Calu3 (cell line): ENCODE results near the gene LHX3. TPM values are rescaled to one million over a fixed set of nuclear protein-coding genes. Genes with fewer than 3 reads are reported as not detected.
A peak's percentile ranks its signal among the peaks of the same experiment; 100 is the strongest.

Experiments
- BruUV-seq: library from RNA; stranded (reverse); fragments of 400-500 nt; replicated peaks from 2 replicates; lab custom pipeline; 2021; lab: Mats Ljungman, UMichigan
- CTCF ChIA-PET: fragments of 300-600 bp; sonication (Branson Sonifier 250); formaldehyde crosslinking; loops from one replicate; lab custom pipeline; 2022; ENCODE audit warnings: antibody characterized with exemption; lab: Charles Lee
- DNase-seq: peaks from one replicate; pipeline ENCODE4 v3.0.0; 2022
- H3K27ac Mint-ChIP-seq: one replicate; pipeline ENCODE4 v1.8.0; 2022; ENCODE audit warnings: mixed read lengths; ENCODE audit not compliant: unreplicated experiment
- H3K27me3 Mint-ChIP-seq: one replicate; pipeline ENCODE4 v1.8.0; 2022; ENCODE audit warnings: mixed read lengths; ENCODE audit not compliant: unreplicated experiment
- H3K36me3 Mint-ChIP-seq: one replicate; pipeline ENCODE4 v1.8.0; 2022; ENCODE audit warnings: mild to moderate bottlenecking, moderate library complexity, mixed read lengths; ENCODE audit not compliant: insufficient read depth, unreplicated experiment
- H3K4me1 Mint-ChIP-seq: one replicate; pipeline ENCODE4 v1.8.0; 2022; ENCODE audit warnings: mild to moderate bottlenecking, low read depth, mixed read lengths; ENCODE audit not compliant: unreplicated experiment
- H3K4me3 Mint-ChIP-seq: one replicate; pipeline ENCODE4 v1.8.0; 2022; ENCODE audit warnings: mild to moderate bottlenecking, low read depth, moderate library complexity, mixed read lengths; ENCODE audit not compliant: unreplicated experiment
- H3K9me3 Mint-ChIP-seq: one replicate; pipeline ENCODE4 v1.8.0; 2022; ENCODE audit warnings: low read depth, mixed read lengths; ENCODE audit not compliant: unreplicated experiment
- CTCF ChIP-seq: fragments of 200-600 bp; IDR thresholded peaks from one replicate; pipeline ENCODE4 v1.8.0; 2022; ENCODE audit warnings: antibody characterized with exemption; ENCODE audit not compliant: unreplicated experiment
- intact Hi-C: fragments of 100-400 bp; cut with micrococcal nuclease; formaldehyde crosslinking; loops from one replicate; pipeline ENCODE4 v1.10.0; 2022; ENCODE audit not compliant: unreplicated experiment
- total RNA-seq: library from RNA; stranded (reverse); gene quantifications from 2 replicates; pipeline ENCODE4 v1.2.3, GENCODE V29; 2022

The LHX3 gene
- total RNA-seq, 1 experiment from 2014 or later: not detected

GRCh38 chr9:136225748-136226679, 21.1 kb upstream of the LHX3 start:
- Mint-ChIP-seq H3K9me3 (no peaks in the 10 kb centered on the region), H3K4me1 (peaks cover 12% of the 10 kb centered on the region), H3K4me3 (no peak overlapping the region), H3K36me3 (peaks cover 8% of the 10 kb centered on the region), H3K27ac (no peak overlapping the region), H3K27me3 (no peaks in the 10 kb centered on the region)
- DNase-seq: peak; percentile 76
- CTCF ChIA-PET: no interaction called here
- intact Hi-C loops: no loop called here
- TF ChIP-seq CTCF: peak; percentile 67
- no TSS peak for BruUV-seq

- Mint-ChIP-seq H3K4me3 (no peak overlapping the region), H3K27ac (no peak overlapping the region), H3K36me3 (peaks cover 13% of the 10 kb centered on the region), H3K27me3 (no peaks in the 10 kb centered on the region), H3K4me1 (peaks cover 12% of the 10 kb centered on the region), H3K9me3 (no peaks in the 10 kb centered on the region)
- TF ChIP-seq CTCF: no peak
- intact Hi-C loops: no loop called here
- CTCF ChIA-PET: no interaction called here
- no peak for DNase-seq
- BruUV-seq: no TSS peak
Measured at GRCh38 chr9:136225366-136225747, 20.4 kb upstream of the LHX3 start.

- CTCF ChIA-PET: no interaction called here
- intact Hi-C loops: no loop called here
- Mint-ChIP-seq H3K4me3 (no peak overlapping the region), H3K9me3 (no peaks in the 10 kb centered on the region), H3K36me3 (peaks cover 18% of the 10 kb centered on the region), H3K27ac (no peak overlapping the region), H3K4me1 (peaks cover 12% of the 10 kb centered on the region), H3K27me3 (no peaks in the 10 kb centered on the region)
- no peak for DNase-seq
- TF ChIP-seq CTCF: no peak
- BruUV-seq: no TSS peak
Measured at GRCh38 chr9:136223871-136224640, 19.1 kb upstream of the LHX3 start.

- CTCF ChIA-PET: no interaction called here
- Mint-ChIP-seq H3K9me3 (no peaks in the 10 kb centered on the region), H3K27ac (no peak overlapping the region), H3K36me3 (peaks cover 12% of the 10 kb centered on the region), H3K27me3 (no peaks in the 10 kb centered on the region), H3K4me3 (no peak overlapping the region), H3K4me1 (peaks cover 3% of the 10 kb centered on the region)
- DNase-seq: no peak
- no TSS peak for BruUV-seq
- intact Hi-C loops: no loop called here
- TF ChIP-seq CTCF: no peak
Measured at GRCh38 chr9:136222906-136223285, 18.0 kb upstream of the LHX3 start.
